ENCODE data around the gene ATL1. TPM values are rescaled to one million over a fixed set of nuclear protein-coding genes. Genes with fewer than 3 reads are reported as not detected.

The ATL1 gene
- total and polyA plus RNA-seq, 2 of the 8 experiments (the other 6 are each of a cell fraction or from before 2014, with no cell fraction given), result 4.0 to 5.9 TPM

- no peak overlapping the region for H3K56ac ChIP-seq (replicated peaks; ENCODE audit: insufficient read length, low read depth, low read length)
- H2BK5ac ChIP-seq (ENCODE audit: low read depth, low read length), result no peak overlapping the region
- no peak overlapping the region for H2BK120ac ChIP-seq (replicated peaks; ENCODE audit: low read depth, low read length)
- H3K4me2 ChIP-seq (ENCODE audit: insufficient read depth in 1 of 2, low read depth in 2 of 2, low read length in 2 of 2), result no peak overlapping the region
- no peak overlapping the region for H4K5ac ChIP-seq (ENCODE audit: insufficient read length, low read depth, low read length)
- H3K36me3 ChIP-seq (ENCODE audit: control insufficient read depth in 2 of 4, insufficient read depth in 4 of 4, low read length in 3 of 4), result no peaks in the 10 kb centered on the region
- no peak overlapping the region for H2BK15ac ChIP-seq (ENCODE audit: low read length)
- H2BK12ac ChIP-seq (ENCODE audit: low read depth, low read length), result no peak overlapping the region
- H3K79me1 ChIP-seq (ENCODE audit: low read depth, low read length), result no peaks in the 10 kb centered on the region
- H2AK5ac ChIP-seq (ENCODE audit: low read depth, low read length), result no peak overlapping the region
- H3K27me3 ChIP-seq (replicated peaks in 1 of 4; ENCODE audit: control insufficient read depth in 3 of 4, extremely low read depth in 1 of 4, insufficient read depth in 3 of 4, low read length in 3 of 4), result no peaks in the 10 kb centered on the region
- H3K23me2 ChIP-seq (ENCODE audit: low read depth, low read length), result peaks cover 9% of the 10 kb centered on the region
- ChIA-PET POLR2A (ENCODE audit: partially characterized antibody) (no interaction called here), CTCF (ENCODE audit: partially characterized antibody) (no interaction called here)
- H4K20me1 ChIP-seq (replicated peaks in 1 of 2; ENCODE audit: control insufficient read depth in 1 of 2, insufficient read depth in 2 of 2, low read length in 2 of 2), result peaks cover 0 to 1% of the 10 kb centered on the region in 2 experiments
- H2BK20ac ChIP-seq (ENCODE audit: low read length), result no peak overlapping the region
- WGBS, 2 experiments (ENCODE audit: extremely low coverage in 1 of 2, insufficient coverage in 1 of 2, insufficient read length in 1 of 2, insufficient replicate concordance in 2 of 2, low coverage in 1 of 2, low lambda C conversion rate in 2 of 2, missing lambda C conversion rate in 1 of 2), result 90% methylated on average over 1 of the region's 1 CpG; no CpG with 5 or more reads in 1 of the 2 experiments
- H3K4ac ChIP-seq (replicated peaks; ENCODE audit: insufficient read length, low read depth, low read length), result no peak overlapping the region
- peaks cover under 1 to 18% of the 10 kb centered on the region in 2 experiments; a peak in 3 of 4 replicates for H3K79me2 ChIP-seq (ENCODE audit: control insufficient read depth in 1 of 2, insufficient read depth in 2 of 2, low read length in 2 of 2)
- H3K14ac ChIP-seq (ENCODE audit: insufficient read length), result no peak overlapping the region
- FAIRE-seq (no peak), DNase-seq (ENCODE audit: low read depth in 1 of 2, low spot score in 2 of 2) (no peak)
- H2AFZ ChIP-seq (ENCODE audit: low read length), result no peak overlapping the region
- no peak overlapping the region for H3K9ac ChIP-seq (replicated peaks in 1 of 4; ENCODE audit: extremely low read depth in 1 of 4, low read depth in 3 of 4, low read length in 3 of 4)
- H4K91ac ChIP-seq (replicated peaks; ENCODE audit: insufficient read length, low read length), result no peak overlapping the region
- no peak overlapping the region for H3K27ac ChIP-seq (ENCODE audit: low read depth, low read length)
- H3K23ac ChIP-seq (ENCODE audit: insufficient read length), result no peak overlapping the region
- peaks cover 0 to 4% (median 1%) of the 10 kb centered on the region in 4 experiments; a peak in 3 of 7 replicates for H3K4me1 ChIP-seq (replicated peaks in 1 of 4; ENCODE audit: control insufficient read depth in 3 of 4, insufficient read depth in 4 of 4, low read length in 3 of 4)
- TF ChIP-seq POLR2A (IDR thresholded peaks at IDR 0.05; ENCODE audit: control extremely low read depth in 1 of 2, low read depth in 2 of 2, low read length in 2 of 2) (no peak), EP300 (IDR thresholded peaks at IDR 0.05; ENCODE audit: borderline replicate concordance in 1 of 2, low read depth in 2 of 2, low read length in 2 of 2) (no peak), MAFK (IDR thresholded peaks at IDR 0.05; ENCODE audit: low read depth, low read length) (no peak), ASH2L (IDR thresholded peaks at IDR 0.05; ENCODE audit: low read length) (no peak), FOSL1 (IDR thresholded peaks at IDR 0.05; ENCODE audit: insufficient read depth, low read depth, low read length) (no peak), CEBPB (IDR thresholded peaks at IDR 0.05; ENCODE audit: low read depth, low read length) (no peak), SIN3A (conservative IDR thresholded peaks at IDR 0.05 in 1 of 2, IDR thresholded peaks at IDR 0.05 in 1 of 2; ENCODE audit: low read depth in 1 of 2, low read length in 2 of 2) (no peak), SIX5 (IDR thresholded peaks at IDR 0.05; ENCODE audit: low read depth, low read length) (no peak), CBX5 (IDR thresholded peaks at IDR 0.05; ENCODE audit: low read depth, low read length) (no peak), MAX (IDR thresholded peaks at IDR 0.05) (no peak), BACH1 (IDR thresholded peaks at IDR 0.05; ENCODE audit: low read length) (no peak), TAF7 (optimal IDR thresholded peaks at IDR 0.05; ENCODE audit: borderline replicate concordance, low read depth, low read length) (no peak)
- no peak overlapping the region for H3K18ac ChIP-seq (ENCODE audit: extremely low read depth, low read length)
- H3K4me3 ChIP-seq (ENCODE audit: extremely low read depth in 1 of 4, insufficient read depth in 2 of 4, low read depth in 3 of 4, low read length in 4 of 4), result no peak overlapping the region
- H4K8ac ChIP-seq (ENCODE audit: extremely low read depth, insufficient read depth, low read length), result no peak overlapping the region
- H3K9me3 ChIP-seq (ENCODE audit: insufficient read depth in 2 of 2, low read depth in 1 of 2, low read length in 1 of 2), result peaks cover 0 to 6% of the 10 kb centered on the region in 2 experiments; a peak in 1 of 4 replicates
These were observed 24.9 kb upstream of the ATL1 start for GRCh38 chr14:50534997-50535396.

Data from H1 (cell line).